Keratinocyte (primary cell): ENCODE results near the gene DDI1. TPM values are rescaled to one million over a fixed set of nuclear protein-coding genes. Genes with fewer than 3 reads are reported as not detected.
"Not testable (repeated sequence)": the region's sequence is repeated elsewhere in the genome, so short reads cannot be mapped to it uniquely, and the experiment has no call there.

Experiments
- DNase-seq: peaks from one replicate; pipeline ENCODE4 v3.0.0-alpha.2; 2011; ENCODE audit warnings: low read depth, missing footprints, low spot score
- FAIRE-seq: peaks from 2 replicates; lab custom pipeline; 2011; peaks lifted over from hg19 to GRCh38; lab: Jason Lieb, UNC
- H2AFZ ChIP-seq: 2 replicates; pipeline ENCODE4 v1.6.0; 2012; ENCODE audit warnings: low read length, control low read depth, inconsistent platforms; ENCODE audit not compliant: control insufficient read depth
- H3K27ac ChIP-seq: 2 replicates; pipeline ENCODE4 v1.5.1; 2011; ENCODE audit warnings: low read length; ENCODE audit not compliant: control insufficient read depth, insufficient read depth
- H3K27me3 ChIP-seq: 3 replicates; pipeline ENCODE4 v1.6.0; 2011; ENCODE audit warnings: low read length; ENCODE audit not compliant: control insufficient read depth, insufficient read depth; ENCODE audit errors: extremely low read depth
- H3K36me3 ChIP-seq, 2 experiments: 2 replicates in 1 of 2; 3 replicates in 1 of 2; pipeline ENCODE4 v1.5.1; 2011; ENCODE audit warnings: low read length in 2 of 2, mild to moderate bottlenecking in 1 of 2; ENCODE audit not compliant: control insufficient read depth in 2 of 2, insufficient read depth in 2 of 2; ENCODE audit errors: extremely low read depth in 1 of 2
- H3K4me1 ChIP-seq: 3 replicates; pipeline ENCODE4 v1.5.1; 2011; ENCODE audit warnings: low read length; ENCODE audit not compliant: control insufficient read depth, insufficient read depth; ENCODE audit errors: extremely low read depth
- H3K4me2 ChIP-seq: 3 replicates; pipeline ENCODE4 v1.6.0; 2011; ENCODE audit warnings: low read depth, low read length; ENCODE audit not compliant: control insufficient read depth, insufficient read depth; ENCODE audit errors: extremely low read depth
- H3K4me3 ChIP-seq, 3 experiments: fragments of 200-600 bp in 1 of 3; sonication (generic) in 1 of 3; 2 replicates in 2 of 3; 3 replicates in 1 of 3; pipeline ENCODE4 v1.5.1; 2011 to 2016; ENCODE audit warnings: low read length in 3 of 3, mild to moderate bottlenecking in 3 of 3, control low read depth in 2 of 3, inconsistent platforms in 1 of 3, low read depth in 1 of 3, mixed read lengths in 1 of 3, mixed run types in 1 of 3, moderate library complexity in 1 of 3; ENCODE audit not compliant: control insufficient read depth in 2 of 3, insufficient read depth in 2 of 3; ENCODE audit errors: extremely low read depth in 1 of 3
- H3K79me2 ChIP-seq: 2 replicates; pipeline ENCODE4 v1.6.0; 2012; ENCODE audit warnings: low read length; ENCODE audit not compliant: control insufficient read depth, insufficient read depth
- H3K9ac ChIP-seq: 3 replicates; pipeline ENCODE4 v1.6.0; 2011; ENCODE audit warnings: low read length; ENCODE audit not compliant: control insufficient read depth, insufficient read depth; ENCODE audit errors: extremely low read depth
- H3K9me1 ChIP-seq: 3 replicates; pipeline ENCODE4 v1.6.0; 2011; ENCODE audit warnings: low read length; ENCODE audit not compliant: control insufficient read depth, insufficient read depth; ENCODE audit errors: extremely low read depth
- H3K9me3 ChIP-seq: 2 replicates; pipeline ENCODE4 v1.5.1; 2012; ENCODE audit warnings: low read depth, low read length; ENCODE audit not compliant: control insufficient read depth
- H4K20me1 ChIP-seq: 3 replicates; pipeline ENCODE4 v1.6.0; 2011; ENCODE audit warnings: low read length; ENCODE audit not compliant: control insufficient read depth, insufficient read depth; ENCODE audit errors: extremely low read depth
- CTCF ChIP-seq, 3 experiments: IDR thresholded peaks in 1 of 3; conservative IDR thresholded peaks in 1 of 3; optimal IDR thresholded peaks in 1 of 3; 2 replicates in 2 of 3; 3 replicates in 1 of 3; pipeline versions ENCODE3 to v1.5.1; 2011; ENCODE audit warnings: low read length in 3 of 3, mild to moderate bottlenecking in 3 of 3, moderate library complexity in 2 of 3, control low read depth in 1 of 3, inconsistent platforms in 1 of 3; ENCODE audit not compliant: insufficient read depth in 2 of 3; ENCODE audit errors: extremely low read depth in 1 of 3
- EZH2 ChIP-seq: IDR thresholded peaks from one replicate; pipeline ENCODE4 v1.6.1; 2012; ENCODE audit warnings: inconsistent platforms, mild to moderate bottlenecking, low read length, moderate library complexity
- dilution Hi-C: fragments of 300-500 bp; cut with MboI; formaldehyde crosslinking; loops from one replicate; pipeline ENCODE4 v1.7.0; 2020; ENCODE audit warnings: low sequenced_read_pairs; ENCODE audit not compliant: extremely low pct_ligation_motif_present
- polyA plus RNA-seq, 5 experiments: library from polyadenylated mRNA; depleted of rRNA in 3 of 5; stranded (reverse) in 3 of 5; stranded (forward) in 1 of 5; unstranded in 1 of 5; fragments of >200 nt; gene quantifications; 1 replicate in 1 of 5; 2 replicates in 3 of 5; 3 replicates in 1 of 5; pipeline versions ENCODE4 v1.2.1 to v1.2.3, GENCODE V29; 2011 to 2012; ENCODE audit warnings: missing spikeins in 2 of 5, low read depth in 1 of 5, low replicate concordance in 1 of 5

DDI1 gene
- polyA plus RNA-seq, 1 donor (not counting 4 experiments of a cell fraction or from before 2014, with no cell fraction given), result not detected

GRCh38 chr11:104046331-104046730, 9.9 kb downstream of the DDI1 start:
- TF ChIP-seq CTCF (optimal IDR thresholded peaks at IDR 0.05 in 1 of 3, IDR thresholded peaks at IDR 0.05 in 1 of 3, conservative IDR thresholded peaks at IDR 0.05 in 1 of 3; ENCODE audit: extremely low read depth in 1 of 3, insufficient read depth in 2 of 3, low read length in 3 of 3) (no peak), EZH2 (no peak)
- Histone ChIP-seq H3K36me3 (no peaks in the 10 kb centered on the region), H3K27ac (no peak overlapping the region), H3K4me1 (no peaks in the 10 kb centered on the region), H3K79me2 (no peaks in the 10 kb centered on the region), H2AFZ (no peak overlapping the region), H4K20me1 (no peaks in the 10 kb centered on the region), H3K4me2 (no peak overlapping the region), H3K4me3 (no peak overlapping the region), H3K27me3 (no peaks in the 10 kb centered on the region), H3K9me3 (no peaks in the 10 kb centered on the region), H3K9ac (no peak overlapping the region), H3K9me1 (no peaks in the 10 kb centered on the region)
- dilution Hi-C loops, result no loop called here
- no peak for DNase-seq
- no peak for FAIRE-seq

- H3K36me3 ChIP-seq, H3K9me3 ChIP-seq, H4K20me1 ChIP-seq, H3K4me2 ChIP-seq, dilution Hi-C loops, H3K4me1 ChIP-seq, H2AFZ ChIP-seq, H3K27me3 ChIP-seq, H3K9ac ChIP-seq, FAIRE-seq, H3K9me1 ChIP-seq, DNase-seq, H3K4me3 ChIP-seq, H3K79me2 ChIP-seq, H3K27ac ChIP-seq: not testable (repeated sequence)
Measured at GRCh38 chr11:104046858-104047257, 10.4 kb downstream of the DDI1 start.

- no peak for FAIRE-seq
- Histone ChIP-seq H3K4me1 (no peaks in the 10 kb centered on the region), H3K27me3 (no peaks in the 10 kb centered on the region), H2AFZ (no peak overlapping the region), H3K36me3 (no peaks in the 10 kb centered on the region), H3K27ac (no peak overlapping the region), H3K9me3 (no peaks in the 10 kb centered on the region), H3K4me3 (no peak overlapping the region), H3K4me2 (no peak overlapping the region), H3K9ac (no peak overlapping the region), H4K20me1 (no peaks in the 10 kb centered on the region), H3K9me1 (no peaks in the 10 kb centered on the region), H3K79me2 (no peaks in the 10 kb centered on the region)
- no peak for DNase-seq
- TF ChIP-seq CTCF (optimal IDR thresholded peaks at IDR 0.05 in 1 of 3, IDR thresholded peaks at IDR 0.05 in 1 of 3, conservative IDR thresholded peaks at IDR 0.05 in 1 of 3; ENCODE audit: extremely low read depth in 1 of 3, insufficient read depth in 2 of 3, low read length in 3 of 3) (no peak), EZH2 (no peak)
- dilution Hi-C loops, result no loop called here
Measured at GRCh38 chr11:104049116-104049515, 12.7 kb downstream of the DDI1 start.
